ENCODE results near the gene WASF2.

DNA sequence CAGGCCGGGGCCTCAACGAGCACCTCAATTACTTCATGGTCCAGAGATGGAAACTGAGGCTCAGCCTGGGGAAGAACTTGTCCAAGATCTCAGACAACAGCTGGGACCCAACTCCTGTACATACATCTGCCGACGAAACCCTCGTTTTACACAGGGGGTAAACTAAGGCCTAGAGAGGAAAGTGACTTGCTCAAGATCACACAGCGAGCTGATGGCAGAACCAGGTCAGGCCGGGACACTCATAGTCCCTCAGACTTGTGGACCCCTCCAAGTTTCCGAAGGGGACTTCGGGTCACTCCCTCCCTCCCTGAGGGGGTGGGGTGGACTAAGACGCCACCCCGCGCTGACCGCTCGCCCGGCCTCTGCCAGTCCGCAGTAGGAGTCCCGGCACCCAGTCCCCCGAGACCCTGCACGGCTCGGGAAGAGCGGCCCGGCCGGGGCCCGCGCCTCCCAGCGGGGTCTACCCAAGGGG lies 430 bp downstream of the WASF2 start:
- TF ChIP-seq POLR2AphosphoS5 (IDR thresholded peaks at IDR 0.05; ENCODE audit: borderline replicate concordance, low read depth, low read length) (no peak), EZH2 (IDR thresholded peaks at IDR 0.05) (no peak)

Data from SK-N-MC (cell line).